HuH-7.5 (cell line): ENCODE results near the gene STOML2.

Experiments
- DNase-seq: peaks from one replicate; pipeline ENCODE4 v3.0.0; 2011; ENCODE audit warnings: low spot score

Gene STOML2

DNA sequence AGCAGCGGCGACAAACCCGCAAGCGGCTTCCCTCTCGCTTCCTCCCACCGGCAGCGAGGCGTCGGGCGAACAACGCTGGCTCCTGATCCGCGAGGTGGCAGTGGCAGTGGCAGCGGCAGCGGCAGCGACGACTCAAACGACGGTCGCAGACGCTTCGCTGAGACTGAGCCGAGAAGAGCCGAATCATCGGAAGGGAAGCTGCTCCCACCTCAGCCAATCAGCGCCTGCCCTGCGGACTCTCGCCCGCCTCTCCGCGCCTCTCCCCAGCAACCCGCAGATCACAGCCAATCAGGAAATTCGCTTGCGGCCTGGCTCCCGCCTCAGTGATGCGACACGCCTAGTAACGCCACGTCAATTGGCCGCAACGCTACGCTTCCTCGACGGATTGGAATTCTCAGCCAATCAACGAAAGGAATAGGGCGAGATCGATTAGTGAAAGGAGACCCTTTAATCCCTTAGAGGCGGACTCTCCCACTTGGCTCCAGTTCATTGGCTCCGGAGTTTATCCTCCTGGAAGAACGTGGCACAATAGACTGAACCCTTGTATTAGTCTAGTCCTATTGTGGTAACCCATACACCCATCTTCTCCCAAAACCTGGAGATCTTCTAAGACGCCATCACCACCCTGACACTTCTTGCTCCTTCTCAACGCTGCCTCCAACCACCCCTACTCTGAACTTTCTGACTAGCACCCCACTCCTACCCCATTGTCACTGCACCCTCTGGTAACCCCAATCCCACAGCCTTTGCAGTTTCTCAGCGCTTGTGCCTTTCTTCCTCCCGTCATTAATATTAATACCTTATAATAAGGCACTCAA lies 30.3 kb downstream of the STOML2 start, which contains the start of gene VCP:
VCP (minus strand) TSS at position 165 of the 818 bp plus-strand sequence. CDS start 272 bp downstream, outside the sequence.
- peak; percentile 98 for DNase-seq

DNA sequence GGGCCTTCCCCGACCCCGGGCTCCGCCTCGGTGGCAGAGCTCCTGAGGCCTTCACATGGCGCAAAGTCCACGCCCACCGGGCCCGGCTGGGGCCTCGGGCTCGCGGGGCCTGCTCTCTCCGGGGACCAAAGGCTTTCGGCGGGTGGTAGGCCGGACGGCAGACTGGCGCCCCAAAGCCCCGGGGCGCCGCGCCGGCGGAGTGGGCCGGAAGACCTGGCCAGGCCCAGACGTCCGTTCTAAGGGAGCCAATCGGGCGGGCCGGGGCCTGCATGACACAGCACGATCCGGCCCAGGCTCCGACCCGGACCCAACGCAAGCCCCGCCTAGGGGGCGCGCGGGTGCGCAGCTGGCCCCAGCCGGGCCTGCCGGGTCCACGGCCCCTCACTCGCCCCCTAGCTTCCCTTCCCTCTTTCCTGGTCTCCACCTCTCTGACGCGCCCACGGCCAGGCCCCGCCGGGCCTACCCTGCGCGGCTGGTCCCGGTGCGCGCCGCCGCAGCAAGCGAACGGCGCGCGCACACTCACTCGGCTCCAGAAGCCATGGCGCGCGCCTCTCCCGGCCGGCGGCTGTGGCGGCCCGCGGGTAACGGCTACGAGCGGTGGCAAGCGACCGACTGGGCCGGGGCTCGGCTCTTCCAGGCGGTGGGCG lies 31.0 kb downstream of the STOML2 start:
- peak; percentile 73 for DNase-seq

DNA sequence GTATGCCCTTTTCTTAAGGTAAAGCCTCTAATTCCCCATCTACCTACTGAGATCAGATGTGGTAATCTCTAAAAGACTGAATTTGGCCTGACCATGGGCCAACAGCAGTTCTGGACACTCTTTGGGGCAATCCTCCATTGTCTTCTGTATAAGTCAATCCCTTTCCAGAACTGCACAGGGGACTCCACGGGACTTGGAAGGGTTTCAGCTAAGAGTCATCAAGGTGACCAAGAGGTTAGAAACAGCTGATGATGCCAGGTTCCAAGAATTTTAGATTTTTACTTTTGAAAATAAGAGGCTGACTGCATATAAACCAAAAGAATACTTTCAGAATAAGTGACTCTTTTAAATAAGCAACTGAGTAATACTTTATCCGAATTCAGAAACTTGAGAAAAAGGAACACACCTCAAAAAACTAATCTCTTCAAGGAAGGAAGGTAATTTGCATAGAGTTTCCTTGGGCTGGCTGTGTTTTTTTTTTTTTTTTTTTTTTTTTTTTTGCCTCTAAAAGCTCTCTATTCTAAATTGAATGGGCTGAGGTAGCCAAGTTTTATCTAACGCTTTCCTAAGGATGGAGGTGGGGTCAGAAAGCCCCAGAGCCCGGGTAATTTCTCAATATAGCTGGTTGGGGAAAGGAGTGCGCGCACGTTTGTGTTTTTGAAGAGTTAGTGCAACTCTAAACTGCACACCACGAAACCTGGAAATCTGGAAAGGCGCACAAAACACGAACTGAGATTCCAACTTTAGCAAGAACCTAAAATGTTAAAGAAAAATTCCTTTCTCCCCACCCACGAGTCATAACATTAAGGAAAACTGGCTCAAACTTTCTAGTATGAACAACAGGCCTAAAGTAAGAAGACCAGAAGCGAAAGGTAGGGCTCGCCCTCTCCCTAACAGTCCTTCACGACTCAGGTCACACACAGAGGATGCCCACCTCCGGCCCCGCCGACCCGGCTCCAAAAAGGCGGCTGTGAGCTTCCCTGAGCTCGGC lies 31.8 kb downstream of the STOML2 start:
- no peak for DNase-seq

DNA sequence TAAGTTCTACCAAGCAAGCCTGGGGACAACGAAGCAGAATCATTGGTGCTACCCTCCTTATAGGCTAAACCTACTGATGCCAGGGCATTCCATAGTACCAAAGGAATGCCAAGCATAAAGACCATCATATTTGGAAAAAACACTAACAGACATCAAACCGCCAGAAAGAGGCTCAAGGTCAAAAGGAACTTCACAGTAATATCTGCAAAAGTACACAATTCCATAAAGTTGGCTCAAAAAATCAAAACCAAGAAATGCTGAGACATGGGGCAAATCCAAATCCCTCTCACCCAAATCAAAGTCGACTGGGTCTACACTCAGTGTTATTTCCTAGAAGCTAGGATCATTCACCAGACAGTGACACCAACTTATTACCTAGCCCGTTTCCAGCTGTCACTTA lies 33.9 kb downstream of the STOML2 start:
- no peak for DNase-seq

DNA sequence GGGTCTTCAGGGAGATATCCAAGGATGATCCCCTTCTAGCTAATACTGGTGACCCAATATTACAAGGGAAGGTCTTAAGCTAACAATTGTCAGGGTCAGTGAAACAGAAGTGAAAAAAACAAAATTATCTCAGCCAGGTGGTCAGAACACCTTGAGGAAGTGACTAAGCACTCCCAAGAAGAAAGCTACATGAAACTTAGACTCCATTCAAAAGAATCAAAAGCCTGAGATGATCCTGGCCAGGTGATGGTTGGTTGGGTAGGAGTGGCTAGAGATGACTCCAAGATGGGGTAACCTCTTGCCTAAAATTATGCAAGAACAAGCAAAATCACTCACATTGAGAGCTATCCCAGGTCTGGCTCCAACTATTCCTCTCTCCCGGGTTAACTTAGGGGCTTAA lies 35.9 kb downstream of the STOML2 start:
- DNase-seq: no peak

DNA sequence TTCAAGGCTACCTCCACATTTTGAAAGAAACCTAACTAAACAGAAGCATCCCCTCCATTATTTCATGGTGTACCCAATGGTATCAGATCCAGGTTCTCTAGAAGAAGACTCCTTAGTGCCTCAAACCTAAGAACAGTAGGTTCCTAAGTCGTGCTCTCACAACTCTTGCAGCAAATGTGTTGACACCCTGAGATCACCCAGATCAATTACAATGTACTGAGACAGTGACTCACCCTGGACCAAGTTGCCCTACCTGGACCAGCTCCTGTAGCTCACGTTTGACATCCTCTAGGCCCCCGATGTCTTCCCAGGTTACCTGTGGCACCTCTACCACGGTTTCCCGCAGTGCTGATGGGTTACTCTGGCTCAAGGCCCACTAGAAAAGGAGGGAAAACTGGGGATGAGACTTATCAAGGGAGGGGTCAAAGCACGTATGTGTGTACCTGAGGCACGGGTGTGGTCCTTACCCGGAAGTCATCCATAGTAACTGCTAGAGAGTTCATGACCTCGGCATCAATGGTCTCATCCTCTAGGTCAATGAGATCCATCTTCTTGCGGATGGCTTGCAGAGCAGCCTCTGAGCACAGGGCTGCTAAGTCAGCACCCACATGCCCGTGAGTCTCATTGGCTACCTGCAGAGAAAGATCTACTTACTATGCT lies 42.3 kb downstream of the STOML2 start:
- DNase-seq: no peak

DNA sequence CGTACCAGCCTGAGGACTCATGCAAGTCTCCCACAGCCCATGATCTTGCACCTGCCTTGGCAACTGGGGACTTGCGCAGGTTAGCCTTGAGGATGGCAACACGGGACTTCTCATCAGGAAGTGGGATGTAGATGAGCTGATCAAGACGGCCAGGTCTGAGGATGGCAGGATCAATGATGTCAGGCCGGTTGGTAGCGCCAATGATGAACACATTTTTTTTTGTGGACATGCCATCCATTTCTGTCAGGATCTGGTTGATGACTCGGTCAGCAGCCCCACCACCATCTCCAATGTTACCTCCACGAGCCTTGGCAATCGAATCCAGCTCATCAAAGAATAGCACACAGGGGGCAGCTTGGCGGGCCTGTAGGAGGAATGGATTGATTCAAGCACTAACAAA lies 43.5 kb downstream of the STOML2 start:
- no peak for DNase-seq

DNA sequence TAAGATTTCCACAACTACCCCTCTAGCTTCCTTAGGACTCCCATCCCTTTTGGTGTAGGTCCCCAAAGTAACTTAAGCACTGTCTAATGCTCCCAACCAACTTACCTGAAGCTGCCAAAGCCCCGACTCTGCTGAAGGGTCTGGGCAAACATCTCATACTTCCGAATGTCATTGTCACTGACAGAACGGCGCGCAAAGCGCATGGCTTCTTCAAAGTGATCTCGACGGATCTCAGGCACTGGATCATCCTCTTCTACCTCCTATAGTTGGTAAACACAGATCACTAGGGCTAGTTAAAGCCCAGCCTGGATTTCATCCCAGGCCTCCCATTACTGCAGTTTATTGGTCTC lies 45.7 kb downstream of the STOML2 start:
- DNase-seq: no peak

DNA sequence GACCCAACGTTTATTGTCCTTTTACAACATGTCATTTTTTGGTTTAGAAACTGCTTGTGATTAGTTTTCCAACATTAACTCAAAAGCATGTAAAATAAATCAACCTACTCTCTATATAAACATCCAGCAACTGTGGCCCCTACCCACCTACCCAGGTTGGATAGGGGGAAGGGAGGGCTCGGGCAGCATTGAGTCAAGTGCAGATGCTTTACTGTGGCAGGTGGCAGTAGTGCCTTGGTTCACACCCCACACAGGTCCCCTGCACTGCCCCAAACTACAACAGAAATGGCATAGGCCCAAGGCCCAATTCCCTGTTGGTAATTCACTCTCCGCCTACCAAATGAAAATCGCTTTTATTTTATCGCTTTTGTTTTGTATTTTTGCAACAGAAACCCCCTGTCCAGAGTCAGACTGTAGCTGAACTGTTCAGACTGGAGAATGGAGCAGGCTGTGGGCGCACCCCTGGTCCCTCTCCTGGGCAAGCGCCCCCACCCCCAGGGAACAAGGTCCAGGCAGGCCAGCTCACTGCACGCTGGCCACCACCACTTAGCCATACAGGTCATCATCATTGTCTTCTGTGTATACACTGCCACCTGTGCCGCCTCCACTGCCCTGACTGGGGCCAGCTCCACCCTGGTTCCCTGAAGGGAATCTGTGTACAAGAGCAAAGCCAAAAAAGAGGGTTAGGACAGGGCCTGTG lies 46.2 kb downstream of the STOML2 start:
- DNase-seq: no peak

DNA sequence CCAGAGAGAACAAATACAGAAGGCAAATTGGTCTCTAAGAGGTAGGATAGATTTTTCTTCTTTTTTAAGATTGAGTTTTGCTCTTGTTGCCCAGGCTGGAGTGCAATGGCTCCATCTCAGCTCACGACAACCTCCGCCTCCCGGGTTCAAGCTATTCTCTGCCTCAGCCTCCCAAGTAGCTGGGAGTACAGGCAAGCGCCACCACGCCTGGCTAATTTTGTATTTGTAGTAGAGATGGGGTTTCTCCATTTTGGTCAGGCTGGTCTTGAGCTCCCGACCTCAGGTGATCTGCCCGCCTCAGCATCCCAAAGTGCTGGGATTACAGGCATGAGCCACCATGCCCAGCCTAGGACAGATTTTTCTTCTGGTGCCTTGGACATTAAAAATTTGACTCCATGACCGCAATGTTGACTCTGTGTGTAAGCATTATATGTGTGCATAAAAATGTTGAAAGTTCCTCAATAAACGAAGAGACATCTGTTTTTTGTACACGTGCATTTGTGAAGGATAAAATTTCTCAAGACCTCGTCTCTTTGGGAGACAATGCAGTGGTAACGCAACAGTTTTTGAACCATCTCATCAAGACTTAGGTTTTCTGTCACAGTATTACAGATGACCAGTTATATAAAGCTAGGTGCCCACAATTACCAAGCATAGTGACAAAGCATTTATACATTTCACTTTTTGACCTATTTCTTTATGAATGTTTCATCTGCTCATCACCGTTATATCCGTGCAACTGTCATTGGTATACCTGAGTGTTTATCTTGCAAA lies 47.9 kb downstream of the STOML2 start:
- DNase-seq: no peak

DNA sequence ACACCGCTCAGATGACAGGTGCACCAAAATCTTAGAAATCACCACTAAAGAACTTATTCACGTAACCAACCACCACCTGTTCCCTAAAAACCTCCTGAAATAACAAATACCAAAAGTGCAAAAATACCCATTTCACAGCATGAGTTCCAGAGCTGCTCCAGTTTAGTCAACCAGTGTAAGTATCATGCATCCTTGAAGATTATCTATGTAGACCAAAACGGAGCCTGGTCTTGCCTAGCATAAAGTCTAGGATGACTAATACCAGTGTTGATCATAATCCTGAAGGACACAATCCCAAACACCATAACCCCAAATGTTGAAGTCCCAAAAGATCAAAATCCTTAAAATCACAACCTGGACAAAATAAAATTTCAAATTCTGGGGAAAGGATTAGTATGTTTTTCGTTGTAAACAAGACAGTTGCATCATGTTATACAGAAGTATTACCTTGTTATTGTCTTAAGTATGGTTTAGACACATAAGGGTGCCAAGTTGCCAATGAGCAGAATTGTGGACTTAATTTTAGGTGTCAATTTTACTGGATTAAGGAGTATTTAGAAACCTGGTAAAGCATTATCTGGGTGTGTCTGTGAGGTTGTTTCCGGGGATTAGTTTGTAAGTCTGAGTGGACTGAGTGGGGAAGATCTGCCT lies 48.6 kb downstream of the STOML2 start:
- no peak for DNase-seq

DNA sequence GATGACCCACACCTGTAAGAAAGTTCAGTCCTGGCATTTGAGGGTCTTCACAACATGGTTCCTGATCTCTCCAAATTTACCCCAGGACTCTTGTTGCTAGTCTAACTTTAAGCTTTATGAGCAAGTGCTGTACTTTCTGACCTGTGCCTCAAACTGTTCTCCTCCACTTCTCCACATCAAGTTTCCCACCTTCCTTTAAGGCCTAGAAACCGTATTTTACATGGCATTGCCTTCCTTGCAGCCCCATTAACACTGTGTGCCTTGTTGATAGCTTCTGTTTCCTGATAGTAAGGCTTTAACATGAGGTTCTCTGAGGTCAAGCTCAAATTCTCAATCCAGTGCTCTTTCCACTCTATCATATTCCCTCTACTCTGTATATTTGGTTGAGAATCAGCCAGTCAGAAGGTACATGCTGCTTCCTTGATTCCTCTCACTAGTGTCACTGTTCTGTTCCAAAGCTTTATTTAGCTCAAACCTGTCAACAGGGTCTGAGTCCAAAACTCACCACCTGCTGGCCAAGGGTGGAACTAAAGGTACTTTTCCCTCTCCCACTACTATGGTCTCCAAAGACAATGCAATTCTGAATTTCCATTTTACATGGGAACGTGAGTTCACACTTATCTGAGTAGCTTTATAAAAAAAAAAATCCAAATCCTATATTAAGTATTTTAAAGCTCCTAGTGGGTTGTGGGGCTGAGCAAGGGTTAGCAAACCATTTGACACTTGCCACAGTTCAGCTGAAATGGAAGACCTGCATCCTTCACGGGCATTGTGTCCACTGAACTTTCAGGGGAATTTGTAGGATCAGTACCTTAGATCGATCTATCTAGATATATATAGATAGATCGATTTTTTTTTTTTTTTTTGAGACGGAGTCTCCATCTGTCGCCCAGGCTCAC lies 51.6 kb downstream of the STOML2 start:
- no peak for DNase-seq
